GM12892 (cell line): ENCODE results near the gene GANAB.
A peak's percentile ranks its signal among the peaks of the same experiment; 100 is the strongest.
"Not testable (repeated sequence)": the region's sequence is repeated elsewhere in the genome, so short reads cannot be mapped to it uniquely, and the experiment has no call there.

ENCODE experiments used
- DNase-seq: peaks from one replicate; pipeline ENCODE4 v3.0.0; 2011; ENCODE audit not compliant: insufficient read length
- FAIRE-seq: peaks from 2 replicates; lab custom pipeline; 2011; peaks lifted over from hg19 to GRCh38; lab: Jason Lieb, UNC
- POLR2A ChIP-seq: IDR thresholded peaks from 2 replicates; pipeline ENCODE4 v1.6.1; 2011; ENCODE audit warnings: low read depth, low read length, control low read depth
- POLR2AphosphoS5 ChIP-seq: IDR thresholded peaks from 2 replicates; pipeline ENCODE4 v1.6.1; 2011; ENCODE audit warnings: low read depth, low read length, control low read depth
- TAF1 ChIP-seq: IDR thresholded peaks from 2 replicates; pipeline ENCODE4 v1.6.1; 2011; ENCODE audit warnings: low read depth, mild to moderate bottlenecking, control low read depth, low read length, borderline replicate concordance

Gene GANAB

DNA sequence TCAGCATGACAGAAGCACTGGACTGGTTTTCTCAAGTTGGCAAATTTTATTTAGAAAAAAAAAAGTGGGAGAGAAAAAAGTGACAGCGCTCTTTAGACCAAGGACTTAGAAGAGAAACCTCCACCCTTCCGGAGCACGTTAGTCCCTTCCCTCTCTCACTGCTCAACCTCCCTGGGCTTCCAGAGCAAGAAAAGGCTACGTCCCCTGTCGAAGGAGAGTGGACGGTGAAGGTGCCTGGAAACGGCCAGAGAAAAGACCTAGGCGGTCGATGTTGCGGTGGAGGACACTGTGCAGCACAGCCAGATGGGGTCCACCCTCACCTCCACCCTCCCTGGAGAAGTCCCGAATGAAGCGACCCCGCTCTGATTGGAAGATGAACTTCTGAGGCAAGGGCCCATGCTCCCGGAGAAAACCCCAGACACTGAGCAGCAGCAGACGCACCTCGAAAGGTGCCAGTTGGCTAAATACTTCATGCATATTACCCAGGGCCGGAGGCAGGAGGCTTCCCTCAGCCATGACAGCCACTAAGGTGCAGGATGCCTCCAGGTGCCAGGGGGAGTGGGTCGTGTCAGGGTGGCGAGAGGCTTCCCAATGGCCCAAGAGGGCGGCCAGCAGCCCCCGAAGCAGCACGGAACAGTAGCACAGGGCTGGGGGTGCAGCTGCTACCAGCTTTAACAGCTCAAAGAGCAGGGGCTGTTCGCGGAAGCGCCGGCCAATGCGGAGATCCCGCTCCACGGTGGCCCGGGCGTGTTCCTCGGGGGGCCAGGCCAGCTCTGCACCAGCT, 604 bp upstream of the GANAB start:
- no peak for TF ChIP-seq POLR2AphosphoS5
- TF ChIP-seq POLR2A = no peak
- no peak for TF ChIP-seq TAF1
- FAIRE-seq = no peak
- DNase-seq = no peak

GRCh38 chr11:62645671-62645945, 805 bp downstream of the GANAB start:
- DNase-seq = no peak
- TF ChIP-seq POLR2A (no peak), TAF1 (no peak), POLR2AphosphoS5 (no peak)
- no peak for FAIRE-seq

- FAIRE-seq = no peak
- TF ChIP-seq POLR2AphosphoS5 = no peak
- TF ChIP-seq TAF1 = no peak
- TF ChIP-seq POLR2A = no peak
- DNase-seq = no peak
Observed at GRCh38 chr11:62644220-62644619, 2.2 kb downstream of the GANAB start.

- no peak for TF ChIP-seq TAF1
- no peak for TF ChIP-seq POLR2A
- TF ChIP-seq POLR2AphosphoS5 = no peak
- FAIRE-seq (no peak), DNase-seq (no peak)
Observed at GRCh38 chr11:62632492-62632891, 13.9 kb downstream of the GANAB start.

GRCh38 chr11:62627713-62628112, 18.7 kb downstream of the GANAB start:
- FAIRE-seq (no peak), DNase-seq (no peak)
- TF ChIP-seq POLR2A = no peak
- TF ChIP-seq TAF1 = no peak
- no peak for TF ChIP-seq POLR2AphosphoS5

DNA sequence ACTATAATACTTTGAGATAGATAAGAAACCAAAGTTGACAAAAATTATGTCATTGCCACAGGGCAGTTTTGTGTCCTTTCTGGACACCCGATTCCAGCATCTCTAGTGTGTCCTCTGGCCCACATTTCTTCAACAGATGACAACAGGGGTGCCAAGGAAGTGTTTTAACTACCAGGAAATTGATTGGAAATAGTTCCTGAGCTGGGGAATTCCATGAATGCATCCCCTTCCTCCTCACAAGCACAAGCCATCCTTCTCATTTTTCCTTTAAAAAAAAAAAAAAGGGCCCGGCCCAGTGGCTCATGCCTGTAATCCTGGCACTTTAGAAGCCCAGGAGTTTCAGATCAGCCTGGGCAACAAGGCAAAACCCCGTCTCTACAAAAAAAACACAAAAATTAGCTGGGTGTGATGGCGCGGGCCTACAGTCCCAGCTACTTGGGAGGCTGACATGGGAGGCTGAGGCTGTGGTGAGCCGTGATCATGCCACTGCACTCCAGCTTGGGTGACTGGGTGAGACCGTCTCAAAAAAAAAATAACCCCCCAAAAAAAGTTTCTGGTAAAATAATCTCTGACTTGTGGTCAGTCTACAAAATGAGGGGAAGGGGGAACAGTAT, 23.8 kb downstream of the GANAB start:
- FAIRE-seq = no peak
- TF ChIP-seq TAF1 (no peak), POLR2AphosphoS5 (no peak), POLR2A (no peak)
- no peak for DNase-seq

DNA sequence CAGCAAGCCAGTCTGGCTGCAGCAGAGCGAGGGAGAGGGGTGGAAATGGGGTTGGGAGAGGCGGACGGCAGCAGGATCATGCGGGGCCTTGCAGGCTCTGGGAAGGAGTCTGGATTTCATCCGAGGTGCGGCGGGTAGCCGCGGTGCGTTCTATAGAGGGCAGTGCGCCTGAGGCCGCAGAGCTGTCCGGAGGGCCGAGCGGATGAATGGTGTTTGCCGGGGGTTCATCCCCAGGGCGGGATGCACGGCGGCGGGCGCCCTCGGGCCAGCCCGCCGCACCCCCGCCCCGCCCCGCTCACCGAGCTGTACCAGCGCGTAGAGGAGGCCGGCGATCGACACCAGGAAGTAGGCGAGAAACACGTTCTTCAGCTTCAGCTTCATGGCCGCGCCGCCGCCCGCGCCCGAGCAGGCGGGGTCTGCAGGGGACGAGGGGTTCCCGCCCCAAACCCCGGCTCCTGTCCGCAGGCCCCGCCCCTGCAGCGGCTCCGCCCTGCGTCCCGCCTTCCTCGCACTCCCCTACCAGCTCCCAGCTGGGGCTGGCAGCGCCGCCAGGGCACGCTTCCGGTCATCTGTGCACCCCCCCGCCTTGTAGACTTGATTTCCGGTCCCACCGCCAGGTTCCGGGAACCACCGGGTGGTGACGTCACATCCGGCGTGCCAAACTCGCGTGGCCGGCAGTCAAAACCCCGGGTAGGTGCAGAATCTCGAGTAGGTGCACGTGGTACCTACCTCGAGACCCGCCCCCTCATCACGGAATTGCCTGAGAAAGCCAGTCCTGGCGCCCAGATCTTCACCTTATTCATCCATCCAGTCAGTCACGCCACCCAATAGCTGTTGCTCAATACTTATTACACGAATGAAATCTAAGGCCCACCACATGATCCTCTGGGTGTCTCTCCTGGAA, 24.6 kb downstream of the GANAB start, which contains the start of gene B3GAT3:
TSS of gene B3GAT3 (minus strand) at position 420 of the 904 bp plus-strand sequence. CDS start at position 381, 39 bp downstream.
- TF ChIP-seq POLR2AphosphoS5 = peak; percentile 87
- no peak for TF ChIP-seq TAF1
- TF ChIP-seq POLR2A = peak; percentile 87
- peak; percentile 99 for FAIRE-seq

DNA sequence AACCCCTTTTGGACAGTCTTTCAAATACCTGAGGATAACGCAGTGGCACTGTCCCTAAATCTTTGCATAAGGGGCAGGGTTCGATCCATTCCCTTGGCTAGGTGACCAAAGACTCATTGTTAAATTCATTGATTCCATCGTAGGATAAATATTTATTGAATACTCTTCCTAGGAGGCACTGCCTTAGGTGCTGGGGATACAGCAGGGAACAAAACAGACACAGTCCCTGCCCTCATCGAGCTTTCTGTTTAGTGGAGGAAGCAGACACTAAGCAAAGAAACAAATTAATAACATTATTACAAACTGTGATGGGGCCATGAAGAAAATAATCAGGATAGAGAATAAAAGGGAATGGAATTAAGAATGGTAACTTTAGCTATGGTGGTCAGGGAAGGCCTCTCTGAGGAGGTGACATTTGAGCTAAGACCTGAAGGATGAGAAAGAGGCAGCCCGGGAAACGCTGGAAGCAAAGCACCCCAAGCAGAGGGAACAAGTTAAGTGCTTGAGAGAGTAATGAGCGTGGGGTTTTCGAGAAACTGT, 25.3 kb downstream of the GANAB start:
- FAIRE-seq = peak; percentile 50
- DNase-seq = no peak
- TF ChIP-seq TAF1 (no peak), POLR2A (no peak), POLR2AphosphoS5 (no peak)

More for the DNA sequence above, 24.6 kb downstream of the GANAB start, which contains the start of gene B3GAT3:
- DNase-seq = peak; percentile 99

DNA sequence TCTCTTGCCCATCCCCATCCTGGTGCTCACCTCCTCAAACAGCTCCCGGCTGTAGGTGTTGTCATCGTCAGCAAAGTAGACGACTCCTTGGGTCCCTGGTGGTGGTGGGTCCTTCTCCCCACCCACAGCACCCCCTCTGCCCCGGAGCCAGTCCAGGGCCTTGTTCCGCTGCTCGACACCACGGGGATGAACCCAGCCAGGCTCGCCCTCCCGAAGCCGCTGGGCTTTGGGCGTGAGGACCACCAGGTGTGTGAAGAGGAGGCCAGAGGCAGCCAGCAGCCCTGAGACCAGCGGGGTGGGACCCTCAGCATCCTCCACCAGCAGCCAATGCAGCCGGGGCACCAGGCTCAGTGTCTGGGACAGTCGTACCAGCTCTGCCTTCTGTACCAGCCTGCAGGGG, 29.5 kb downstream of the GANAB start:
- not testable (repeated sequence) for FAIRE-seq

DNA sequence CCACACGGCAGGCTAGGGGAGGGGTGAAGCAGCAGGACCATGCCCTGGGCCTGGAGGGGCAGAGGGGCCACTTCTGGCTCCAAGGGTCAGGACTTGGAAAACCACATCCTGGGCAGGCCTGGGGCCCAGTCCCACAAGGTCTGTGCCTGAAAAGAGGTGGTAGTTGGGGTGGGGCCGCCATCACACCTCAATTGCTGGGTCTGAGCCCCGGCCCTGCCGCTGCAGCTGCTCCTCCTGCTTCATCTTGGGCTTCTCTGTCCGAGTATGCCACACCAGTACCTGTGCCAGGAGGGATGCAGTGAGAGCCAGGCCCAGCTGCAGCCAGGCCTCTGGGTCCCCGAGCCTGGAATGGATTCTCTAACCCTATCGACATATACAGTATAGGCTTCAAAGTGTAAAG, 30.9 kb downstream of the GANAB start:
- DNase-seq (no peak), FAIRE-seq (no peak)
- TF ChIP-seq POLR2AphosphoS5 = no peak
- TF ChIP-seq TAF1 = no peak
- TF ChIP-seq POLR2A = no peak

More for the DNA sequence above, 29.5 kb downstream of the GANAB start:
- DNase-seq = not testable (repeated sequence)

DNA sequence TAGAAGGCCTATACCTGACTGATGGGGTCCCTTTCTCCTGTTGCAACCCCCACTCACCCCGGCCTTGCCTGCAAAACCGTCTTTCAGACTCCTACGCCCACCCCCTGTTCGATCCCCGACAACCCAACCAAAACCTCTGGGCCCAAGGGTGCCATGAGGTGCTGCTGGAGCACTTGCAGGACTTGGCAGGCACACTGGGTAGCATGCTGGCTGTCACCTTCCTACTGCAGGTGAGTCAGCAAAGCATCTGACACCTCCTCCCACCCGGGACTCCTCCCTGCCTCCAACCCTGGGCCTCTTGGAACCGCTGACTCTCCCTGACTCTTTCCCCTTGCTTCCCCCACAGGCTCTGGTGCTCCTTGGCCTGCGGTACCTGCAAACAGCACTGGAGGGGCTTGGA, 32.1 kb downstream of the GANAB start:
- no peak for TF ChIP-seq POLR2AphosphoS5
- no peak for TF ChIP-seq TAF1
- no peak for TF ChIP-seq POLR2A
- FAIRE-seq (no peak), DNase-seq (no peak)
